Measurements from ENCODE around the gene ZNF490.
A peak's percentile ranks its signal among the peaks of the same experiment; 100 is the strongest.
"Not testable (repeated sequence)": the region's sequence is repeated elsewhere in the genome, so short reads cannot be mapped to it uniquely, and the experiment has no call there.

Gene ZNF490

GRCh38 chr19:12610540-12611360 is at the start of gene ZNF490, which contains the start of gene ZNF791:
ZNF490 (minus strand) TSS chr19:12610813; CDS start chr19:12610680, 133 bp downstream.
ZNF791 (plus strand) TSS chr19:12610920; CDS start chr19:12611080, 160 bp downstream.
- Histone ChIP-seq H3K27ac (ENCODE audit: low read depth, low read length) (peak within 1 kb of the TSS; percentile 98), H3K4me3 (ENCODE audit: low read length) (peak within 1 kb of the TSS; percentile 99), H3K27me3 (ENCODE audit: control insufficient read depth, insufficient read depth, low read length) (no peaks in the 10 kb centered on the region), H3K9ac (ENCODE audit: low read length) (peak within 1 kb of the TSS; percentile 97), H3K4me1 (ENCODE audit: control insufficient read depth, insufficient read depth, low read length) (peaks cover 3% of the 10 kb centered on the region), H3K36me3 (ENCODE audit: control insufficient read depth, insufficient read depth, low read length) (peaks cover 9% of the 10 kb centered on the region)

DNA sequence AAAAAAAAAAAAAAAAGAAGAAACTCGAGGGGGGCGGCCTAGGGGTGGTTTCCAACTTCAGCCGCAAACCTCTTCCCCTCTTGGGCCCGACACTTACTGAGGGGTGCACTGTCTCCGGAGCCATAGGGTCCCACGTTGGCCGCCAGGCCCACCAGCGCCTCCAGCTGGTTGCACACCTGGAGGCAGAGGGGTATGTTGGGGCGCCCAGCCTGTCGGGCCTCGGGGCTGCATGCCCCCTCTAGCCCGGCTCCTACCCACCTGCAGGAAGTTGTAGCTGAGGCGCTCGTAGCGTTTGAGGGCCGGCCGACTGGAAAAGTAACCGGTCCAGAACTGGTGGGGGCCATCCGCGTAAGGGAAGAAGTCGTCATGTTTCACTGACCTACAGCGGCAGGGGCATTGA is 47.4 kb upstream of the ZNF490 start:
- H3K27me3 ChIP-seq (ENCODE audit: control insufficient read depth, insufficient read depth, low read length) = no peaks in the 10 kb centered on the region
- H3K4me1 ChIP-seq (ENCODE audit: control insufficient read depth, insufficient read depth, low read length) = no peaks in the 10 kb centered on the region
- no peak overlapping the region for H3K4me3 ChIP-seq (ENCODE audit: low read length)
- H3K36me3 ChIP-seq (ENCODE audit: control insufficient read depth, insufficient read depth, low read length) = peaks cover 18% of the 10 kb centered on the region
- H3K9ac ChIP-seq (ENCODE audit: low read length) = no peak overlapping the region
- H3K27ac ChIP-seq (ENCODE audit: low read depth, low read length) = no peak overlapping the region

DNA sequence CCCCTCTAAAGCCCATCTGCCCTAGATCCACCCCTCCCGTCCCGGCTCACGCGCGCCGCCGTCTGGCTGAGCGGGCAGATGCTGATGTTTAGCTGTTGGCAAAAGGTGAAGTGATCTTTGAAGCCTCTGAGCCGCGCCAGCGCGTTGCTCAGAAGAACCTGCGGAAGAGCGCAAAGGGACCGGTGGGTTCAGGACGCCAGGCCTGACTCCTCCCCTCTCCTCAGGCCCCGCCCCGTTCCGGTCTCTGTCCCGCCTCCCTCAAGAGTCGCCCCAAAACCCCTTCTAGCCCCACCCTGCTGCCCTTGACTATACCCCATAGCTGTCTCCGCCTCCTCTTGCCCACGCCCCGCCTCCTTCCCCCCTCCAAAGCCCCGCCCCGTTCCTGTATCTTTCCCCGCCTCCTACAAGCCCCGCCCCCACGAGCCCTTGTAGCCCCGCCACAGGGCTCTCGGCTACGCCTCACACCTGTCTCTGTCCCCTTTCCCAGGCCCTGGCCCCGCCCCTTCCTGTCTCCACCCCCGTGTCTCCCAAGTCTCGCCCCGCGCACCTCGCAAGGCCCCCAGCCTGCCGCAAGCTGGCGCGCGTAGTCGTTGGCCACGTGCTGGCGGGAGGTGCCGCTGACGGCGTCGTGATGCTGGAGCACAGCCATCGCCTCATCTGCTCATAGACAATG is 46.4 kb upstream of the ZNF490 start:
- H3K36me3 ChIP-seq (ENCODE audit: control insufficient read depth, insufficient read depth, low read length) = peaks cover 18% of the 10 kb centered on the region
- H3K4me1 ChIP-seq (ENCODE audit: control insufficient read depth, insufficient read depth, low read length) = no peaks in the 10 kb centered on the region
- no peak overlapping the region for H3K4me3 ChIP-seq (ENCODE audit: low read length)
- no peaks in the 10 kb centered on the region for H3K27me3 ChIP-seq (ENCODE audit: control insufficient read depth, insufficient read depth, low read length)
- no peak overlapping the region for H3K9ac ChIP-seq (ENCODE audit: low read length)
- H3K27ac ChIP-seq (ENCODE audit: low read depth, low read length) = no peak overlapping the region

GRCh38 chr19:12655546-12655945 is 44.9 kb upstream of the ZNF490 start:
- Histone ChIP-seq H3K9ac (ENCODE audit: low read length) (no peak overlapping the region), H3K4me1 (ENCODE audit: control insufficient read depth, insufficient read depth, low read length) (no peaks in the 10 kb centered on the region), H3K27ac (ENCODE audit: low read depth, low read length) (no peak overlapping the region), H3K4me3 (ENCODE audit: low read length) (no peak overlapping the region), H3K36me3 (ENCODE audit: control insufficient read depth, insufficient read depth, low read length) (peaks cover 15% of the 10 kb centered on the region), H3K27me3 (ENCODE audit: control insufficient read depth, insufficient read depth, low read length) (no peaks in the 10 kb centered on the region)

- Histone ChIP-seq H3K4me1 (ENCODE audit: control insufficient read depth, insufficient read depth, low read length) (peaks cover 6% of the 10 kb centered on the region), H3K27ac (ENCODE audit: low read depth, low read length) (no peak overlapping the region), H3K4me3 (ENCODE audit: low read length) (no peak overlapping the region), H3K9ac (ENCODE audit: low read length) (no peak overlapping the region), H3K27me3 (ENCODE audit: control insufficient read depth, insufficient read depth, low read length) (no peaks in the 10 kb centered on the region), H3K36me3 (ENCODE audit: control insufficient read depth, insufficient read depth, low read length) (peaks cover 13% of the 10 kb centered on the region)
Observed at GRCh38 chr19:12652219-12652618, 41.6 kb upstream of the ZNF490 start.

GRCh38 chr19:12649941-12650340 is 39.3 kb upstream of the ZNF490 start:
- Histone ChIP-seq H3K4me3 (ENCODE audit: low read length) (no peak overlapping the region), H3K36me3 (ENCODE audit: control insufficient read depth, insufficient read depth, low read length) (no peaks in the 10 kb centered on the region)

DNA sequence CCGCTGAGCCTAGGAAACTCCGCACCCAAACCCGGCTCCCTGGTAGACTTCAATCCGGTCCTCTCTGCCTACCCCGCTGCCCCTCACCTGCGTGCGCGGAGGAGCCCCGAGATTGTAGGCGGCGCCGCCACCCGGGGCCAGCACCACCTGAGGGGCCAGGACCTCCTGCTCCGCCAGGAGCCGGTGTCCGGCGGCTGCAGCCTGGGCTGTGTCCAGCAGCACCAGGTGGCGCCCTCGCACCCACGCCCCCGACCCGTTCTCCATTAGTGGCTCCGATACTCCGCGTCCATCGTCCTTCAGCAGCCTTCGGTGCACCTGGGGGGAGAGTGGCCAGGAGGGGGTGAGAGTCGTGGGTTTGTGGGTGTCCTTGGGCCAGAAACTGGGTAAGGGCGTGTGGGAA is 37.5 kb upstream of the ZNF490 start:
- no peak overlapping the region for H3K27ac ChIP-seq (ENCODE audit: low read depth, low read length)
- peaks cover 6% of the 10 kb centered on the region for H3K4me1 ChIP-seq (ENCODE audit: control insufficient read depth, insufficient read depth, low read length)
- H3K4me3 ChIP-seq (ENCODE audit: low read length) = peak overlapping the region; percentile 54
- no peak overlapping the region for H3K9ac ChIP-seq (ENCODE audit: low read length)
- H3K36me3 ChIP-seq (ENCODE audit: control insufficient read depth, insufficient read depth, low read length) = no peaks in the 10 kb centered on the region
- no peaks in the 10 kb centered on the region for H3K27me3 ChIP-seq (ENCODE audit: control insufficient read depth, insufficient read depth, low read length)

More at GRCh38 chr19:12649941-12650340, 39.3 kb upstream of the ZNF490 start:
- Histone ChIP-seq H3K4me1 (ENCODE audit: control insufficient read depth, insufficient read depth, low read length) (peaks cover 6% of the 10 kb centered on the region), H3K27me3 (ENCODE audit: control insufficient read depth, insufficient read depth, low read length) (no peaks in the 10 kb centered on the region), H3K27ac (ENCODE audit: low read depth, low read length) (no peak overlapping the region), H3K9ac (ENCODE audit: low read length) (no peak overlapping the region)

DNA sequence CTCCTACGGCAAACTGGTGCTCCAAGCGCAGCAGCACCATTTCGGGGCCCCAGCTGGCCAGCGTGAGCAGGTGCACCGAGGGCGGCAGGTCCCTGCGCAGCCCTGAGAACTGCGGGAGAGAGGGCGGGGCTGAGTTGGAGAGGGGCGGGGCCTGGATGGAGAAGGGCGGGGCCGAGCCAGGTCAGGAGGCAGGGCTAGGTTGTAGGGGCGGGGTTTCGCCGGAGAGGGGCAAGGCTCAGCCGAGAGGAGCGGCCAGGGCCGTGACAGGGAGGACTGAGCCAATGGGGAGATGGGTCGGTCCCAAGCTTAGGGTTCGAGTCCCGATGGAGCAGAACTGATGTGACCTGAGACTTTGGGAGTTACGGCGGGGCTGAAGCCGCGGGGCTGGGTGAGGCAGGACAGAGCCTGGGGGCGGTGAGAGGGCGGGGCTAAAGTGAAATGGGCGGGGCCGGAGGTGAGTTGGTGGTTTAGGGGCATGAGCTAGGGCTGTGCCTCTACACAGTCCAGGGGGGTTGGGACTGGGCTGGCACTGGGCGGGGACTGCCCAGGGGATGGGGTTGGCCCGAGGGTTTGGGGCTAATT is 37.0 kb upstream of the ZNF490 start:
- no peak overlapping the region for H3K27ac ChIP-seq (ENCODE audit: low read depth, low read length)
- H3K9ac ChIP-seq (ENCODE audit: low read length) = no peak overlapping the region
- H3K4me3 ChIP-seq (ENCODE audit: low read length) = peak overlapping the region; percentile 54
- H3K27me3 ChIP-seq (ENCODE audit: control insufficient read depth, insufficient read depth, low read length) = no peaks in the 10 kb centered on the region
- H3K4me1 ChIP-seq (ENCODE audit: control insufficient read depth, insufficient read depth, low read length) = peaks cover 6% of the 10 kb centered on the region
- no peaks in the 10 kb centered on the region for H3K36me3 ChIP-seq (ENCODE audit: control insufficient read depth, insufficient read depth, low read length)

- no peak overlapping the region for H3K4me3 ChIP-seq (ENCODE audit: low read length)
- H3K36me3 ChIP-seq (ENCODE audit: control insufficient read depth, insufficient read depth, low read length) = no peaks in the 10 kb centered on the region
Observed at GRCh38 chr19:12647047-12647446, 36.4 kb upstream of the ZNF490 start.

GRCh38 chr19:12646551-12646950 is 35.9 kb upstream of the ZNF490 start:
- H3K27me3 ChIP-seq (ENCODE audit: control insufficient read depth, insufficient read depth, low read length) = no peaks in the 10 kb centered on the region
- H3K27ac ChIP-seq (ENCODE audit: low read depth, low read length) = no peak overlapping the region
- no peak overlapping the region for H3K4me3 ChIP-seq (ENCODE audit: low read length)

More at GRCh38 chr19:12647047-12647446, 36.4 kb upstream of the ZNF490 start:
- H3K9ac ChIP-seq (ENCODE audit: low read length) = no peak overlapping the region
- H3K27me3 ChIP-seq (ENCODE audit: control insufficient read depth, insufficient read depth, low read length) = no peaks in the 10 kb centered on the region
- H3K27ac ChIP-seq (ENCODE audit: low read depth, low read length) = no peak overlapping the region
- H3K4me1 ChIP-seq (ENCODE audit: control insufficient read depth, insufficient read depth, low read length) = peaks cover 6% of the 10 kb centered on the region

DNA sequence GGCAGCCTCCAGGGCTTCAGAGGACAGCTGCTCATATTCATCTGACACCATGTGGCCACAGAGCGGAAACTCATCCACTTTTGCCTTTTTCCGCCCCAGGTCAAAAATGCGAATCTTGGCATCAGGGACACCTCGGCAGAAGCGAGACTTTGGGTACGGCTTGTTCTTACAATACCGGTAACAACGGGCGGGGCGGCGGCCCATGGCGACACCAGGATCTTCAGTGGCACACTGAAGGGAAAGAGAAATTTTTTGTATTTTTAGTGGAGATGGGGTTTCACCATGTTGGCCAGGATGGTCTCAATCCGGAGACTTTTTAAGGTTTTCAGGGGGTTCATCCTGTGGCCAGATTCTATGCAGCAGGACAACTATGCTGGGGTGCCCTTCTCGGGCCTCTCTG is 33.1 kb upstream of the ZNF490 start:
- not testable (repeated sequence) for H3K4me1 ChIP-seq (ENCODE audit: control insufficient read depth, insufficient read depth, low read length); H3K9ac ChIP-seq (ENCODE audit: low read length); H3K27me3 ChIP-seq (ENCODE audit: control insufficient read depth, insufficient read depth, low read length); H3K27ac ChIP-seq (ENCODE audit: low read depth, low read length); H3K36me3 ChIP-seq (ENCODE audit: control insufficient read depth, insufficient read depth, low read length); H3K4me3 ChIP-seq (ENCODE audit: low read length)

More at GRCh38 chr19:12646551-12646950, 35.9 kb upstream of the ZNF490 start:
- H3K9ac ChIP-seq (ENCODE audit: low read length) = no peak overlapping the region
- H3K4me1 ChIP-seq (ENCODE audit: control insufficient read depth, insufficient read depth, low read length) = peaks cover 6% of the 10 kb centered on the region
- H3K36me3 ChIP-seq (ENCODE audit: control insufficient read depth, insufficient read depth, low read length) = no peaks in the 10 kb centered on the region

DNA sequence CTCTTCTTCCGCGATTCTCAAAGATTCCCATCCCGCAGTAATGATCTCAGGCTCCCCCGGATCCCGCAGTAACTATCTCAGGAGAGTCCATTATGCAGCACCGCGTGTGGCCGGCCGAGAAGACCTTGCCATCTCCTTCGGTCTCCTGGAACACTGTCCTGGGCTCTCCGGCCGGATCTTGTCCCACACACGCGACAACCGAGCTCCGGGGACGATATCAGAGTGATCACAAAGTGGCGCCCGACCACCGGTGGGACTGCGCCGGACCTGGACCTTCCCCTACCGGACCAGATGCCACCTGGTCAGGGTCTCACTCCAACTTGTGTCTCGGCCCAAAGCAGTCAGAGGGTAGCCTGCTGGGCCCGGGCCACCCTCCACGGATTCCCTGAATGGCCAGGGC is 31.9 kb upstream of the ZNF490 start:
- no peaks in the 10 kb centered on the region for H3K27me3 ChIP-seq (ENCODE audit: control insufficient read depth, insufficient read depth, low read length)
- no peak overlapping the region for H3K4me3 ChIP-seq (ENCODE audit: low read length)
- no peak overlapping the region for H3K27ac ChIP-seq (ENCODE audit: low read depth, low read length)
- H3K9ac ChIP-seq (ENCODE audit: low read length) = no peak overlapping the region
- no peaks in the 10 kb centered on the region for H3K36me3 ChIP-seq (ENCODE audit: control insufficient read depth, insufficient read depth, low read length)
- peaks cover 3% of the 10 kb centered on the region for H3K4me1 ChIP-seq (ENCODE audit: control insufficient read depth, insufficient read depth, low read length)
